WI38 (cell line): ENCODE results near the gene CTNNA2.

ENCODE experiments used
- H3K4me3 ChIP-seq: 2 replicates; pipeline ENCODE4 v1.5.1; 2011; ENCODE audit warnings: low read depth, mild to moderate bottlenecking, control low read depth, low read length
- CTCF ChIP-seq: IDR thresholded peaks from 2 replicates; pipeline ENCODE4 v1.5.1; 2012; ENCODE audit warnings: low read depth, mild to moderate bottlenecking, control low read depth, low read length

Gene CTNNA2

GRCh38 chr2:79994161-79994560, 481.3 kb downstream of the CTNNA2 start:
- TF ChIP-seq CTCF = no peak
- H3K4me3 ChIP-seq = no peak overlapping the region

- no peak overlapping the region for H3K4me3 ChIP-seq
- no peak for TF ChIP-seq CTCF
Measured at GRCh38 chr2:79994965-79995364, 482.1 kb downstream of the CTNNA2 start.

GRCh38 chr2:79996709-79997108, 483.9 kb downstream of the CTNNA2 start:
- no peak for TF ChIP-seq CTCF
- no peak overlapping the region for H3K4me3 ChIP-seq

- TF ChIP-seq CTCF = no peak
Measured at GRCh38 chr2:80001701-80002101, 488.9 kb downstream of the CTNNA2 start.

GRCh38 chr2:80002112-80002511, 489.3 kb downstream of the CTNNA2 start:
- TF ChIP-seq CTCF = no peak
- no peak overlapping the region for H3K4me3 ChIP-seq

More at GRCh38 chr2:80001701-80002101, 488.9 kb downstream of the CTNNA2 start:
- no peak overlapping the region for H3K4me3 ChIP-seq

GRCh38 chr2:80002568-80003157, 489.8 kb downstream of the CTNNA2 start:
- no peak for TF ChIP-seq CTCF
- H3K4me3 ChIP-seq = no peak overlapping the region

GRCh38 chr2:80007777-80008503, 495.1 kb downstream of the CTNNA2 start:
- H3K4me3 ChIP-seq = no peak overlapping the region
- no peak for TF ChIP-seq CTCF
